Effector CD4-positive, alpha-beta T cell (primary cell): ENCODE measurements around the gene PTPRU. TPM values are rescaled to one million over a fixed set of nuclear protein-coding genes. Genes with fewer than 3 reads are reported as not detected.
A peak's percentile ranks its signal among the peaks of the same experiment; 100 is the strongest.
"Not testable (repeated sequence)": the region's sequence is repeated elsewhere in the genome, so short reads cannot be mapped to it uniquely, and the experiment has no call there.

Source experiments
- DNase-seq: peaks from one replicate; pipeline ENCODE4 v3.0.0-alpha.2; 2020
- total RNA-seq: gene quantifications from one replicate; lab custom pipeline; 2026; lab: John Stamatoyannopoulos, UW

Gene PTPRU
- total RNA-seq: not detected

GRCh38 chr1:29235955-29236711 lies at the start of gene PTPRU:
Gene PTPRU (plus strand): TSS chr1:29236522. CDS start chr1:29236645, 123 bp downstream.
- peak; percentile 73 for DNase-seq

DNA sequence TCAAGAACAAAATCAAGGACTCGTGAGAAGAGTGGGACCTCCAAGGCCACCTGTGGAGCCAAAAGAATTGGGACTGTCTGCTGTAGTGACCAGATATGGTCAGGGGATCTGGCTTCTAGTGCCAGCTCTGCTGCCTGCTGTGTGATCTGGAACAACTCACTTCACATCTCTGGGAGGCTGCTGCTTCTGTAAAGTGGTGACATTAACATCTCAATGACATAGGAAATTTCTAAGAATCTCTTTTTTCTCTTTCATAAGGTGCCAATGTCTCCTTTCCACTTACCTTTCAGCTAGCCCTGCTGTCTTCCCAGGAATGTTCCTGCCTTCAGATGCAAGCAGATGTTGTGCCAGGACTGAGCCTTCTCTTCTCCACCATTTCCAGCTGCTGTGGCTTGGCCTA lies 49.6 kb upstream of the PTPRU start:
- DNase-seq: no peak

DNA sequence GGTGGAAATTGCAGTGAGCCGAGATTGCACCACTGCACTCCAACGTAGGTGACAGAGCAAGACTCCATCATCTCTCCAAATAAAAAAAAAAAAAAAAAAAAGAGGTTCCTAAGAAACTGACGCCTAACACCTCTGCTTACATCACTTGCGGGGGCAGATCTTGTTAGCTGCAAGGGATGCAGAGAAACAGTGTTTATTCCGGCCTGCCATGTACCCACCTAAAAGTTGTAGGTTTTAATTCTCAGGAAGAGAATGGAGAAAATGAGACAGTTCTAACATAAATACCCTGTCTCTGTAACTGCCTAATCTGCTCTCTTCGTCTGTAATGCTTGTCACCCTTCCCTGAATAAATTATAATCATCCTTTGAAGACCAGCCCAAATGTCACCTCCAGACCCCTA lies 45.6 kb upstream of the PTPRU start:
- DNase-seq: no peak

DNA sequence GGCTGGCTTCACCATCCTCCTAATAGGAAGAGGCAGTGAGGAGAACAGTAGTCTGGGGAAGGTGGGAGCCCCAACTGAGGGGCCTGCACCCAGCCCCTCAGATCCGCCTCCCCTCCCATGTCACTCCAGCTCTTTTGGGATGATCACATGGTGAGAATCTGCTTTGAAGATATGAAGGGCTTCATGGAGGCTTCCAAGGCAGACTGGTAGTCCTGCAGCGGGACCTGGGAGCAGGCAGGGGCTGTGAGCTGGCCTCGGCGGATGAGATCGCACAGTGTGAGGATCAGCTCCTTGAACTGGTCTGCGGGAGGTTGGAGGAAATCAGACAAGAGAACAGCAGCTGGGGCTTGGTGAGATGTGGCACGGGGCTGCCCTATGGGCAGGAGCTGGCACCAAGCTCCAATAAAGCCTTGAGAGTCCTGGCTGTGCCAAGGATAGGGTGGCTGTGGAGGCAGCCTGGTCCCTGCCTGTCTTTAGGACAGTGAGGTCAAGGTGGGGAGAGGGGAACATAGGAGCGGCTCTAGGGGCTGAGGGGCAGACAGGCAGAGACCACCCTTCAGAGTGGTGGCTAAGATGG lies 42.4 kb upstream of the PTPRU start:
- DNase-seq: no peak

GRCh38 chr1:29195881-29196291 lies 40.4 kb upstream of the PTPRU start:
- DNase-seq: no peak

- DNase-seq: no peak
Observed at GRCh38 chr1:29196863-29197589, 39.3 kb upstream of the PTPRU start.

DNA sequence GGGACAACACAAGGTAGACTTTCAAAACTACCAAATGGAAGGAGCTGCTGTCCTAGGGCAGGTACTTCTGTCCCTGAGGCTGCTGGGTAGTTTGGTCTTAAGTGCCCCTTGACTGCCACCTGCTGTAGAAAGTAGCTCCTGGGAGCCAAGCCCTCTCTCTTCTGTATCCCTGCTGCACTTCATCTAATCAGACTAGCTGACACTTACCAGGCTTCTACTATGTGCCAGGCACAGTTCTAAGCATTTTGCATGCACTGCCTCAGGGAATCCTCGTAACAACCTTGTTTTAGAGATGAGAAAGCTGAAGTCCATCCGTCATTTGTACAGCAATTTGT lies 38.8 kb upstream of the PTPRU start:
- DNase-seq: no peak

GRCh38 chr1:29197993-29198392 lies 38.3 kb upstream of the PTPRU start:
- no peak for DNase-seq

DNA sequence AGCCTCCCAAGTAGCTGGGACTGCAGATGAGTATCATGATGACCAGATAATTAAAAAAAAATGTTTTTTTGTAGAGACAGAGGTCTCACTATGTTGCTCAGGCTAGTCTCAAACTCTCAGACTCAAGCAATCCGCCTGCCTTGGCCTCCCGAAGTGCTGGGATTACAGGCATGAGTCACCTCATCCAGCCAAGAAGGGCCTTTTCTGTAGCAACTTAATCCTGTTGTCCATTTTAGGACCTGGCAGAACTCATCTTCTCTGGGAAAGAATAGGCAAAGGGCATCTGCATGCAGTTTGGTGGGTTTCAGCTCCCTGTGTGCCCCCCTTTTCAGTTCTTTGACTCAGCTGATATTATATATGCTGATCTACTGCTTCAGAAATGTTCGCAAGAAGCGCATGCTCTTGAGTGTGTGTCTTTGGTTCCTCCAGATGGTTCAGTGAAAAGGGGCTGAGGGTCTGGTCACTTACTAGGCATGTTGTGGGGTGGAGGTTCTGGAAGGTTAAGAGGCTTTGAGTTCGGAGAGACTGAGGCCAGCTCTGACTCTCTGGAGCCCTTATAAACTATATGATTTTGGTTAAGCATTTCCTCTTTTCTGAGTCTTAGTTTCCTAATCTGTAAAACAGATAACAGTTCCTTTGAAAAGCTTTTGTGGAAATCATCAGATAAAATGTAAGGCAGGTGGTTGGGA lies 35.3 kb upstream of the PTPRU start:
- no peak for DNase-seq

GRCh38 chr1:29201595-29202051 lies 34.7 kb upstream of the PTPRU start:
- no peak for DNase-seq

GRCh38 chr1:29202053-29202452 lies 34.3 kb upstream of the PTPRU start:
- DNase-seq: no peak

GRCh38 chr1:29202584-29203340 lies 33.6 kb upstream of the PTPRU start:
- peak; percentile 94 for DNase-seq

- no peak for DNase-seq
Observed at GRCh38 chr1:29208442-29208841, 27.9 kb upstream of the PTPRU start.

- no peak for DNase-seq
Observed at GRCh38 chr1:29209173-29209572, 27.1 kb upstream of the PTPRU start.

DNA sequence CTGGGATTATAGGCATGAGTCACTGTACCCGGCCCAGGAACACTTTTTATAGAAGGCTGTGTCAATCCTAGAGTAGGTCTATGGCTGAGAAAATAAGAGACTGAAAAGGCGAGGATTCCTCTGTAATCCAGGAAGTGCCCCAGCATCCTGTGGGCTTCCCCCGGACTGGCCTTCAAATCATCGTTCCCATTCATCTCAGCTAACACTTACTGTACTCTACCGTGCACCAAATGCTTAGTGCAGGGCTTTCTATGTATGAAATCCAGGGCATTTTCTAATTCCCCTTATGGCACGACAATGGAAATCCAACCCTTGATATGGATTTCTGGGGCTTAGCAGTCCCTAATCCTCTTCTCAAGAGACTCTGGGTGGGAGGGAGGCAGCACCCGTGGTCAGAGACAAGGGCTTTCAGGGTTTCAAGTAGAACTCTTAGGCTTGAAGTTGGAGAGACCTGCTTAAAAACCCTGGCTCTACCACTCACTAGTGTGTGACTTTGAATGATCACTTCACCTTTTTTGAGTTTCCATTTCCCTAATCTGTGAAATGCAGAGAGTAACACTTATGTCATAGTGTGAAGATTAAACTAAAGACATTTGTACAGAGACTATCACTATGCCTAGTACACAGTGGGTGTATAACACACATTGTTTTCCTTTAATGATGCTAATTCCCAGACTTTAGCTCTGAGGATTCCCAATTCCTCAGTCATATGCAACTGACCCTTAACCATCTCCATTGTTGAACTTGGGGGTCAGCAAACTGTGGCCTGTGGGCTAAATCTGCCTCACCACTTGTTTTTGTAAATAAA lies 25.8 kb upstream of the PTPRU start:
- no peak for DNase-seq

GRCh38 chr1:29211086-29212030 lies 25.0 kb upstream of the PTPRU start:
- no peak for DNase-seq

- no peak for DNase-seq
Observed at GRCh38 chr1:29213055-29213454, 23.3 kb upstream of the PTPRU start.

DNA sequence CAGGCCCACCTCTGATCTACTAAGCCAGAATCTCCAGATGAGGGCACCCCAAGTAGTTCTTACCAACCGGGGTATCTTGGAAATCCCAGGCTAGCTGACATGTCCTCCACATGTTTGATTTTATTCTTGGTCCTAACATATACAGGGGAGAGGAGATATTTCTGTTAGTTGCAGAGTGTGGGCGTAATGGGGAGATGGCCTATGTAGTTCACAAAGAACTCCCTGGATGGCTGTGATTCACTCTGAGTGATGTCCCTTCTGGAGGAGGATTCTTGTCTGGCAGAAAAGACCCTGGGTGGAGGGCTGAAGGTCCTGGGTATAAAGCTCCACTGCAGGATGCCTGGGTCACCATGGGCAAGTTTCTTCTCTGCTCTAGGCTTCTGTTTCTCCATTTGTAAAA lies 18.7 kb upstream of the PTPRU start:
- no peak for DNase-seq

DNA sequence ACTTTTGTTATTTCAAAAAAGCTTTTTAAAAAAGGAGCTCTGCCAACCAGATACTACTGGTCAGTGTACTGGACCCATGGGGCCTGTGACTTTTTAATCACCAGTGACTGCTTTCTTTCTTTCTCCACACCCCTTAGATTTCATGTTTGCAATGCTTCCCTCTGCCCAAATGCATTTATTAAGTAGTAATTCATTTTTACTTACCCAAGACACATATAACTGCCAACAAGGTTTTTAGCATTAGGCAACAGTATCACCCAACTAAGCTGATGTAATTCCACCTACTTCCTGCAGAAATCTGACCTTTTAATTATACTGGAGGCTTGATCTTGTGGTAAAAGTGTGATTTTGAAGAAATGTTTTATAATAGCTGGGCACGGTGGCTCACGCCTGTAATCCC lies 18.1 kb upstream of the PTPRU start:
- DNase-seq: no peak

DNA sequence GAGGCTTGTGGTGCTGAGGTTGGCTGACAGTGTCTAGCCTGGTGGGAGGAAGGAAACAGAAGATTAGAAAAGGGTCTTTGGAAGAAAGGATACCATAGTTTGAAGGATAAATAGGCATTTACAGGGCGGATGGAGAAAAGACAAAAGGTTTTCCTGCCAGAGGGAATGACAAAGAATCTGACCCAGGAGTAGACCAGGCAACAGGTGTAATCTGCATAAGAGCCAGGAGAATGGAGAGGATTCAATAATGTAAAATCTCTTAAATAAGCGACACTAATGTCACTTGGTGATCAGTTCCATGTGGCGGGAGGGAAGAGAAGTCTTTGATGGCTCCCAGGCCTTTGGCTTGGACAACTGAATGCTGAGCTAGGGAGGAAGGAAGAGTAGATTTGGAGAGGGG lies 15.0 kb upstream of the PTPRU start:
- no peak for DNase-seq

DNA sequence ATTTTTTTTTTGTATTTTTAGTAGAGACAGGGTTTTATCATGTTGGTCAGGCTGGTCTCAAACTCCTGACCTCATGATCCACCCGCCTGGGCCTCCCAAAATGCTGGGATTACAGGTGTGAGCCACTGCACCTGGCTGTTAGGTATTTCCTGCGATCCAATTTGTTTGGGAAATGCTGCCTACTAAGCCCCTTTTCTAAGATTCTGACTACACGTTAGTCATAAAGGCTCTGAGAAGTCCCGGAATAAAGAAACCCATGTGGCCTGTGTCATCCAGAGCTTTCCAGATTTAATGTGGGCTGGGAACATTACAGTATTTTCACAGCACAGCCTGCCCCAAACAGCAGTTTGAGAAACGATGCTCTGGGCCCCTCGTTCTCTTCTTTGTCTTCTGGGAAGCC lies 14.1 kb upstream of the PTPRU start:
- DNase-seq: not testable (repeated sequence)
